HTERT RPE-1 (cell line): ENCODE data around the gene TMEFF1.

Source experiments
- in situ Hi-C: fragments of 300-500 bp; cut with MboI; formaldehyde crosslinking; loops from 4 replicates; pipeline ENCODE4 v1.14.3; 2020; ENCODE audit warnings: low sequenced_read_pairs

The TMEFF1 gene

DNA sequence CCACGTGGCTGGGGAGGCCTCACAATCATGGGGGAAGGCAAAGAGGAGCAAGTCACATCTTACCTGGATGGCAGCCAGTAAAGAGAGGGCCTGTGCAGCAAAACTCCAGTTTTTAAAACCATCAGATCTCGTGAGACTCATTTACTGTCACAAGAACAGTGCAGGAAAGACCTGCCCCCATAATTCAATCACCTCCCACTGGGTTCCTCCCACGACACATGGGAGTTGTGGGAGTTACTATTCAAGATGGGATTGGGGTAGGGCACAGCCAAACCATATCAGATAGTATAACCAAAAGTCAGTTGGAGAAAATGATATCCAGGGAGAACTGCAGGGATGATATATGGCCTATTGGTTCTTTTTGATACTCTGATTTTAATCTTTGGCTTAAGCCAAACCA, 94.9 kb downstream of the TMEFF1 start:
- in situ Hi-C loops: no loop called here

DNA sequence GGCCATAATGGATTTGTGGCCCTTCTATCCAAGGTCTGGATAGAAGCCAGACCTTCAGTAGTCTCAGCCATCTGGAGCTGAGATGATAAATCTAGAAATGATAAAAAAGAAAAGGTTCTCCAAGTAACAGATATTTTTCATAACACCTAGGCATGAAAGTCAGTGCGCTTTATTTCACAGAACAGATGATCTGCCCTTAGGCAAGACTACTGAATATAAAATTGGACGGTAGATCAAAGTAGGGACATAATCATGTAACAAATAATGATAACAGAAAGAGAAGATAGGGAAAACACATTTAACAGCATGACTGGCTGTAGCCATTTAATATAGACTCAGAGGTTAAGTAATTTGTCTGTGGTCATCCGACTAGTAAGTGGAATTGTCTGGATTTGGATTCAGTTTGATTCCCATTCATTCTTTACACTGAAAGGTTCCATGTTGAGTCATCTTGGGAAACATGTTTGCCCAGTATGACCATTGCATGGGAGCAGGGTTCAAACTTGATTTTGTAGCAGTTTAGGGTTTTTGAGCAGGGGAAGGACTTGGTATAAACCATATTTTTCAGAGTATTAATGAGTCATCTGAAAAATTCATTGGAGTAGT, 100.8 kb downstream of the TMEFF1 start:
- in situ Hi-C loops: no loop called here

DNA sequence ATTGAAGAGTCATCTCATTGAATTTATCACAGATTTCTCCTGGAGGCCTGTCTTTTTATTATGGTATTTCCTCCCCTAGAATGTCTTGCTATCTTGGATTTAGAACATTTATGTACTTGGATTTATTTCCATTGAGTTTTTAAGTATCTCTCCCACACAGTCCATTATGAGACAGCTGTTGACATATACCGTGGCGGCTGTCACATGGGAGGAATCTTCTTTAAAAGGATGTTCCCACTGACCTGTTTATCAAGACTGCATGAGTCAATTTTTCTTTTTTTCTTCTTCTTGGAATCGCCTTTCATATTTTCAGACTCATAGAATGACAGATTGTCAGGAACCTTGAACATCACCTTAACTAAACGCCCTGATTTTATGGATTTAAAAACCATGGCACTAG, 102.1 kb downstream of the TMEFF1 start:
- in situ Hi-C loops: no loop called here

DNA sequence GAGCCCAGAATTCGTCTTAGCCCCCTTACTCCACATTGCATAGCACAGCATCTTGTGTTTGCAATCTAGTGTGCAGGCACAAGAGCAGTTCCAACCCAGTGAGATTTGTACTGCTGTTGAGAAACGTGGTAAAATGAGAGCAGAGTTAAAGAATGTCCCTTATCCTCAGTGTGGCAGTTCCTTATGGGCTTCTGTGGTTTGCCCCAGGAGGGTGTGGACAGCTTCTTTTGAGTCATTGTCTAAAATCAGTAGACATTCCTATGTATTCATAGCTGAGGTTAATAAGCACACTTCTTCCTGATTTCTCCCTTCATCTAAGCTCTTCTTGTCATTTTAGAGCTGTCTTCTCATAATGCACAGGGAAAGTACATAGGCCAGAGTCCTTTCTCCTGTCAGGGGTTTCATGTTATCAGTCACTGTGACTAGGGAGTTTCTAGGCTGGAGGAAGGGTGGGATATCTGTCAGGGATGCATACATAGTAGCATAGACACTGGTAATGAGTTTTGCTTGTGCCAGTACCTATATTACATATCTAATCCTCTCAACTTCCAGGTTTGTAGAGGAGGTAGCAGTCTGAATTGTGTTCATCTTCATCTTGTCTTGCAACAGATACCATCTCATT, 102.9 kb downstream of the TMEFF1 start:
- in situ Hi-C loops: no loop called here

DNA sequence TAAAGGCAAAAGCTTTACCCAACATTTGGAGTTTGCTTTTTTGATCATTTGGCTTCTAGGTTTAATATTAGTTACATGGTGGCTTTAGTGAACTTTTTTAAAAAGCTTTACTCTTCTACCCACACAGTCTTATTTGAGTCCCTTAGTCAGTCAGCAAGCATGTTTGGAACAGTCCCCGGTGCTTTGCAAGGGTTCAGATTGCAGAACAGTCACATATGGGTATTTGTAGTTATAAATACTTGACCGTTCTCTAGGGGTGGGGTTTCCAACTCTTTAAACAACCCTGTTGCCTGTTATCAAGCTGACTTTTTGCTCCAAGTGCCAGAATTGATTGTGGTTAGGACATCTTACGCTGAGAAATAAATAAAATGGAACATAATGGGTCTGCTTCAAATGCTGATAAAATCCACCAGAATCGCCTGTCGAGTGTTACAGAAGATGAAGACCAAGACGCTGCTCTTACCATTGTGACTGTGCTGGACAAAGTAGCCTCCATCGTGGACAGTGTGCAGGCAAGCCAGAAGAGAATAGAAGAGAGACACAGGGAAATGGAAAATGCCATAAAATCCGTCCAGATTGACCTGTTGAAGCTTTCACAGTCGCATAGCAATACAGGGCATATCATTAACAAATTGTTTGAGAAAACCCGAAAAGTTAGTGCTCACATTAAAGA, 105.0 kb downstream of the TMEFF1 start, which contains the start of gene CAVIN4:
CAVIN4 (plus strand) TSS at position 304 of the 673 bp plus-strand sequence; CDS start at position 369, 65 bp downstream.
- in situ Hi-C loops: no loop called here

DNA sequence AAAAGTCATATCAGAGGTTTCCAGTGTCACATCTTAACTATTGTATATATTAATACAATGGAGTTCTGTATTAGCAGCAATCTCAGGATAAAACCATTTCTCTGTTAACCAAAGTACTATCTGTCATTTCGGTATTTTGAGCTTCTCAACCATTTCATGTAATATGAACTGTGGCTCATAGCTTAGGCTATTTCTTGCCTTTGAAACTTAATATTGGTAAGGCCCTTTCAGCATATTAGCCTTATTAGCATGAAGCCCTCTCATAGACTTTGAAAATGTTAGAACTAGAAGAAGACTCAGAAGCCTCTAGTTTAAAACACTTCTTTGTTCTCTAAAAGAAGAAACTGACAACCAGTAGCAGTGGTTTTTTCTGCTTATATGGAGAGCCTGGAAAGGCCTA, 105.7 kb downstream of the TMEFF1 start:
- in situ Hi-C loops: no loop called here

DNA sequence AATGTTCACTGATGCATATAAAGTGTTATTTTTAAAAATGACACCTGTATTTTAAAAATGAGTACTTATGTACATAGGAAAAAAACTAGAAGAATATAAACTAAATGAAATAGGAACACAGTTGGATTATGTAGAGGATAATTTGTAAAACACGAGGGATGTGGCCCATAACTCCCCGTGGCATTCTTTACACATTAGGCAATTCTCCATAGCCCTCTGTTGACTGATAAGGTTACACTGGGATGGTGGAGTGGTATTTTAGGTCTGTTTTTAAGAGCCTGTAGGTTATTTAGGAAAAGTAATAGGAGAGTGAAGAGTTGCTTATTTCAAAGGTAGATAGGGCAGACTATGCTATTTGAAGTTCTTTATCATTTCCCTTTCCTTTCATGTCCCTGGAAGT, 106.7 kb downstream of the TMEFF1 start:
- in situ Hi-C loops: no loop called here

DNA sequence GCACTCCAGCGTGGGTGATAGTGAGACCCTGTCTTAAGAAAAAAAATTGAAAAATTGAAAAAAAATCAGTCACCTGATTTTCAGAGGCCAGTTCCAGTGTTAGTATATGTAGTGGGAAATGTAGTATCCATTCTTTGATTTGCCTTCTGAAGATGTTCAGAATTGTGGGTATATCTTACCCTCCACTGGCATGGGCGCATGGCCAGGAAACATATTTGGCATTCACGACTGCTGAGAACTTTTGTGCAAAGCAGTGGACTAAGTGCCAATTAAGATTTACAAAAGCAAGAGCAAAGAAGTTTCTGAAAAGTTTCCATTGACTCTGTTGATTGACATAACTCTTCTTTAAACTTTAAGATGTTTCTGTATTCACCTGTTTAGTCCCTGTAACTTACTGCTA, 107.3 kb downstream of the TMEFF1 start:
- in situ Hi-C loops: no loop called here

DNA sequence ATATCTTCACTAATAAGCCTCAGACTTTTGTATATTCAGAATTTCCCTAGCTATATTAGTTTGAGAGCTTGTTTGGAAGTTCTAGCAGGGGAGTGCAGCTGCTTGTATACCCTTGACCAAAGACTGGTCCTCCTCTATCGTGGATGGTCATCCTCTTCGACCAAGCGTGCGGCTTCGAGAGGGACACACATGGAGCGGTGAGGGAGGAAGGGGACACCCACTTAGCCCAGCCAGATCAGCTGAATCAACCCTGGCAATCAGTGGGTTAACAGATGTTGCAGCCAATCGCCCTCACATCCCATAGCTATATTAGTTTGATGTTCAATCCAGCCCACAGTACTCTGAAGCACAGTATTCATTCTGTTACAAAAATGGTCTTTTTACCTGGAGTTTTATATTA, 108.1 kb downstream of the TMEFF1 start:
- in situ Hi-C loops: no loop called here

DNA sequence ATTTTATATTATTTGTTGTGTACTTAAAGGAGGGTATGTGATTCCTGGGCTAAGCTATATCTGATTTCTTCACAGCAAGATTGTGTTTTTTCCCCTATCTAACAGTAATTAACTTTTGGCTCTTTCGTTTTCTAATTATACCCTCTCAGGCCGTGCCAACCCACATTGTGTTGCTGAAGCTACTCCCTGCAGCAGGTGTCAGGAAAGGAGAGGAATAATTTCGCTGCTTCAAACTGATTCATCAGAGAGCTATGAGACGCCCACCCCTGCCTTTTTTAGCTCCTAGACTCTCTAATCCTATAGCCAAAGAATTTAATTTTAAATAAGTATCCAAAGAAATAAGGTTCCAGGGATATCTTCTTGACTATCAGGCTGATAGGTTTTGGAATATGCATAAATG, 108.7 kb downstream of the TMEFF1 start:
- in situ Hi-C loops: no loop called here

DNA sequence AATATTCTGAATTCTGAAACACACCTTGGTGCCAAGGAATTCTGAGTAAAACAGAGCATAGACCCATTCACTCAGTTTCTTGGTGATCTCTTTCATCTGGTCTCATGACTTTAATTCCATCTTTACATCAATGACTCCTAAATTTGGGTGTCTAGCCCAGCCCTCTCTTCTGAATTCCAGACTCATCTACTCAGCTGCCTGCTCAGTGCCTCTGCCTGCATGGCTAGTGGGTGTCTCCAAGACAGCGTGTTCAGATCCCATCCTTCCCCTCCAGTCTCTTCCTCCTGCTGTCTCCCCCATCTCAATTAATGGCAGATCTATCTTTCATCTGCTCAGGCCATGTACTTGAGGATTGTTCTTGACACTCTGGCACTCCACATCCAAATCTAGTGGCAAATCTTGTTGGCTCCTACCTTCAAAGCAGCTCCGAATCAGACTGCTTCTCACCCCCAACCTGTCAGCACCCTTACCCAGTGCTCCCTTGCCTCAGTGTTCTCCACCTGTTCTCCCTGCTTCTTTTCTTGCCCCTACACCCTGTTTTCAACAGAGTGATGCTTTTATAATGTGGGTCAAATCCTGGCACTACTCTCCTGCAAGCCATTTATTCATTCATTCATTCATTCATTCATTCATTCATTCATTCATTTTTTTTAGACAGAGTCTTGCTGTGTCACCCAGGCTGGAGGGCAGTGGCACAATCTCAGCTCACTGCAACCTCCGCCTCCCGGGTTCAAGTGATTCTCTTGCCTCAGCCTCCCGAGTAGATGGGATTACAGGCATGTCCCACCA, 110.3 kb downstream of the TMEFF1 start:
- in situ Hi-C loops: no loop called here

DNA sequence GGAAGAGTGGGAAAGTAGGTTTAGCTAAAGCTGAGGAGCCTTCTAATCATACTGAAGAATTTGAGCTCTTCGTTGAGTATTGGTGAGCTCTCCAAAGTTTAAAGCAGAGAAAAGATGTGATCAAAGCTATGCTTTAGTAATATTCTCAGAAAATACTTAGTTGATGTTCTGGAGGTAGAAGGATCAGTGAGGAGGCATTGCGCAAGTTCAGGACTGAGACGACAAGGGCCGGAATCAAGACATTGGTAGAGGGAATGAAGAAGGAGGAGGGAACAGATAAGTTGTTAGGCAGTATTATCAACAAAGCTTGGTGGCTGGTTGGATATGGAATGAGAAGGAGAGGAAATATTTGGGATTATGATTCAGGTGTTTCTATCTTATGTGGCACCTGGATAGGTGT, 112.0 kb downstream of the TMEFF1 start:
- in situ Hi-C loops: no loop called here

DNA sequence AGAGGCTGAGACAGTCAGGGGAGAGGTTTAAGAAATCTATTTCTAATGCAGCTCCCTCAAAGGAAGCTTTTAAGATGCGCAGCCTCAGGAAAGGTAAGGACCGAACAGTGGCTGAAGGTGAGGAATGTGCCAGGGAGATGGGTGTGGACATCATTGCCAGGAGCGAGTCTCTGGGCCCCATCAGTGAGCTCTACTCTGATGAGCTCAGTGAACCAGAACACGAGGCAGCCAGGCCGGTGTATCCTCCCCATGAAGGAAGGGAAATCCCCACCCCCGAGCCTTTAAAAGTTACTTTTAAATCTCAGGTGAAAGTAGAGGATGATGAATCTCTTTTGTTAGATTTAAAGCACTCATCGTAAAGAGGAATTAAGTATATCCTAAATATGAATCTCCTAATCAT, 113.1 kb downstream of the TMEFF1 start:
- in situ Hi-C loops: no loop called here

DNA sequence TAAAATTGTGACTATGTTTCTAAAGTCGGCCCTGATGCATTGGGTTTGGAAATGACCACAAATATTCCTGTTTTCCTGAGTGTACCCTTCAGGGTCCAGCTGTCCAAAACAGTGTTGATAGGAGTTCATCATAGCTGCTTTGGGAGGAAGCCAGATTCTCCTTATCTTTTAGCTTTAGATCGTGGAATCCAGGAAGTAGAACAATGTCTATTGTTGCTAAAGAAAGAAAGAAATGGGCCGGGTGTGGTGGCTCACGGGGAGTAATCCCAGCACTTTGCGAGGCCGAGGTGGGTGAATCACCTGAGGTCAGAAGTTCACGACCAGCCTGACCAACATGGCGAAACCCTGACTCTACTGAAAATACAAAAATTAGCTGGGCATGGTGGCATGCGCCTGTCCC, 114.4 kb downstream of the TMEFF1 start:
- in situ Hi-C loops: no loop called here

DNA sequence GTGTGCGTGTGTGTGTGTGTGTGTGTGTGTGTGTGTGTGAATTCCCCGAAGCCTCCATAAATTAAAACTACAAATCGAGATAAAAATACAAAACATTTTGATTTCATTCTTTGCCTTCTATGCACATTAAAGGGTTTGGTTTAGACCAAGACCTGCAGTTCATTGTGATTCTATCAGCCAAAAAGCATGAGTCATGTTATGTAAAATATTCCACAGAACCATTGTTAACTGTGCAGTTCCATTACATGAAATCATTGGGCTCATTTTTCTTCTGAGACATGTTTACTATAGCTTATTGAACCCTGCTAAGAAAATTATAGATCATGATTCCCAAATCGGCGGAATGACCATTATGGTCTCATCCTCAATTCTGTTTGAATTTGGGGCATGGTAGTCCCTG, 116.6 kb downstream of the TMEFF1 start:
- in situ Hi-C loops: no loop called here

DNA sequence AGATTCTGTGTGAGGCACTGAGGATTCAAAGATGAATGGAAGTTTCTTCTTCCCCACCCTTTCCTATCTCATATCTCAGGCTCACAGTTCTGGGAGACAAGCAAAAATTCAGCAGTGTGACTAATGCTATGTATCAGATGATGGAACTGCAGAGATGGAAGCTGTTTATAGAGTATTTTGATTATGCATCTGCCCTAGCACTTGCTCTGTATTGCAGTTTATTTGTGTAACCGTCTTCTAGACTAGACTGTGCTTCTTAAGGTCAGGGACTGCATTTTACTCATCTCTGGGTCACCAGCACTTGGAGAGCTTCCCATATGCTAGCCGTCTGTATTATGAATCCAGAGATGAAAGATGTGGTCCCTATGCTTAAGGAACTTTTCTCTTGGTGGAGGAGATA, 117.5 kb downstream of the TMEFF1 start:
- in situ Hi-C loops: no loop called here

DNA sequence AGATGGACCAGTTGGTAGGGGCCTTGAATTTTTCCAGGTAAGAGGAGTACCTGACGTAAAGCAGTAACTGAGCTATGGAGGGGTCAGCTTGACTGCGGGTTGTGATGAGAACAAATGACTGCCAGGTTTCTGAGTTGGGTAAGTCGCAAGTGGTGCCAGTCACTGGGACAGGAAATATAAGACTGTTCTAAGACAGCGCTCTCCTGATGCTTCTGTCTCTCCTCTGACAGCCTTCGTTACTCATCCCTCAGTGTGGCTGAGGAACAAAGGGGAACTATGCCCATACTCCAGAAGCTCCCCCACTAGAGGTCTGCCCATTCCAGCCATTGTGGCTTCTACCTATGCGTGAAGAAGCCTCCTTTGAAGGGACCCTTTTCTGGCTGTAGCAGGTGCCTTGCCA, 118.2 kb downstream of the TMEFF1 start:
- in situ Hi-C loops: no loop called here

DNA sequence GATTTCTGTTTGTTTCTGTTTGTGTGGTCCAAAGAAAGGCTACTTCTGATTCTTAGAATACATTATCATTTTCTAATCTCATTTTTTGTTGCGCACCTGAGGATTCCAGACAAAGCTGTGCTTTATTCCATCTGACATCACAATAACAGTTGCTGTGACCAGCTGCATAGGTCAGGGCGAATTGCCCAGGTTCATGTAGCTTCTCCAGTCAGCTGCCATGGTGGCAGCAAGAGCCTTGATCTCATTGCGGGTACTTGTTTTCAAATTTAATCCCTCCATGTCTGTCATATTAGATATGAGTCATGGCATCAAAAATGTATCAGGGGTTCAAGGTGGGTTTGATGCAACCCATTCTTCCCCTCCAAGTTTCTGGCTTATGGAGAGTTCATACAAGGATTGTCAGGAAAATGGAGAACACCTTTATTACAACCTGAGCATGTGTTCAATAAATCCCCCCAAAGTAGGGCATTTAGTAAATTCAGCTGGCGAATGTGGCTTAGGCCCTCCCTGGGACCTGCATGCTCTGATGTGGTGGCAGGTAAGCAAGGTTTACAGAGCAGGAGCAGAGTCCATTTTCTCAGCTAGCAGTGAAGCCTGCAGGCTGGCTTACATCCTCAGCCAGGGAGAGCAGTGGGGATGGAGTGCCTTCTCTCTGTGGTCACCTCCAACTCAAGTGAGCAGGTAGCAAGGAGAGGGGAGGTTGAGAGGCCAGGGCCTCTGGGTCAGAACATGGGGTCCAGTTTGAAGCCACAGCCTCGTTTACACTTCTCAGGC, 118.9 kb downstream of the TMEFF1 start:
- in situ Hi-C loops: no loop called here

DNA sequence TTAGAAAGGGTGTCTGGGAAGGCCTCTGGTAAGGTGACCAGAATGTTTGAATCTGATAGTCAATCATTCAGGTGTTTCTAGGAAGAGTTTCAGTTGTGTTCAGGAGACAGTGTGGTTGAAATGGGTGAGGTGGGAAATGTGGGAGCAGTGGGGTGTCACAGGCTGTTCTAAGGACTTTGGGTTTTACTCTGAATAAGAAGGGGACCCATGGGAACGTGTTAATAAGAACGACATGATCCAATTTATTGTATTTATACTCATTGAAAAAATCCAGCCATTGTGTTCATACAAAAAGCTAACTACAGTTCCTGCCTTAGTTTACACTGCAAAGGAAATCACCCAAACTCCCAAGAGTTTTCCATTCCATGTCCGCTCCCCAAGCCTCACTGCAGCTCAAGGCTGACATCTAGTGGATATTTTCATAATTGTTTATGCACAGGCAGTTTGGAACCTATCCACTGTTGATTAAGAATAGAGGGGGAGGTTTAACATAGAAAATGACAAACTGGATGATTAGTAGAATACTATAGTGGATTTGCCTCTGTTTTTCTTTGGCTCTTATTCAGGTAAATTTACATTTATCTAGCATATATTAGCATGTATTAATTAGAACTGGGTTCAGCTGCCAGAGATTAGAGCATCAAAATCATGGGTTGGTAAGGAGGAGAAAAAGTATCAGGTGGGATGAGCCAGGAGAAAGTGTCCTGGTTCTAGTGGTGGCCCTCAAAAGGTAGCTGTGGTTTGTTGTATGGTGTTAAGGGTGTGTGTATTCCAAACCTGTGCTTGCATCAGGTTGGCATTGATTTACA, 122.6 kb downstream of the TMEFF1 start:
- in situ Hi-C loops: no loop called here

DNA sequence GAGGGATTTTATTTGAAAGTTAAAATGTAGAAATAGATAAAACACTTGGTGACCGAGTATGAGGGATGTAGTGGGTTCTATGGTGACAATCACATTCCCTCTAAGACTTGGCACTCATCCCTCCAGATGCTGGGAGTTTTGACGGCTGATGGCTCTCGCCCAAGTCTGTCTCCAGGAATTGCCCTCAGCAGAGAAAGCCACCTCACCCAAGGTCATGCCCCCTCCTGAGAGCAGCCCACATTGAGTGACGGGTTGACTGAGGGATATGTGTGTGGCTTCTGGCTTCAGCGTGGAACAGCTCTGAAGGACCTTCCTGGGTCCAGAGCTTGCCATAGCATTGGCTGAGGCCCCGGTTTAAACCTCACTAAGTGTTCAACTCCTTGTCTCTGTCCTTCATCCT, 124.3 kb downstream of the TMEFF1 start:
- in situ Hi-C loops: no loop called here
